Measurements from ENCODE around the gene AMPH.
"Not testable (repeated sequence)": the region's sequence is repeated elsewhere in the genome, so short reads cannot be mapped to it uniquely, and the experiment has no call there.

AMPH gene

GRCh38 chr7:38345299-38346172 is 285.6 kb downstream of the AMPH start:
- peak; percentile 59 for DNase-seq

GRCh38 chr7:38344741-38345140 is 286.4 kb downstream of the AMPH start:
- peak; percentile 54 for DNase-seq

GRCh38 chr7:38342135-38342534 is 289.0 kb downstream of the AMPH start:
- not testable (repeated sequence) for DNase-seq

- not testable (repeated sequence) for DNase-seq
These were observed 289.9 kb downstream of the AMPH start for GRCh38 chr7:38341172-38341705.

- DNase-seq = no peak
These were observed 291.0 kb downstream of the AMPH start for GRCh38 chr7:38339953-38340819.

- not testable (repeated sequence) for DNase-seq
These were observed 295.0 kb downstream of the AMPH start for GRCh38 chr7:38336148-38336515.

- peak; percentile 87 for DNase-seq
These were observed 295.6 kb downstream of the AMPH start for GRCh38 chr7:38335492-38336147.

- no peak for DNase-seq
These were observed 296.1 kb downstream of the AMPH start for GRCh38 chr7:38335128-38335491.

GRCh38 chr7:38334163-38334562 is 297.0 kb downstream of the AMPH start:
- no peak for DNase-seq

Data from CD4-positive, alpha-beta T cell treated with Interleukin-10 for 1 hour (primary cell).